KBM-7 (cell line): ENCODE data around the gene EFEMP1.
"Not testable (repeated sequence)": the region's sequence is repeated elsewhere in the genome, so short reads cannot be mapped to it uniquely, and the experiment has no call there.

ENCODE experiments used
- DNase-seq: peaks from one replicate; pipeline ENCODE4 v3.0.0-alpha.2; 2015
- in situ Hi-C: fragments of 300-500 bp; cut with MboI; formaldehyde crosslinking; loops from 2 replicates; pipeline ENCODE4 v1.14.3; 2020; ENCODE audit warnings: low sequenced_read_pairs, low pct_unique_long_range_greater_than_20kb, mixed read lengths

EFEMP1 gene

DNA sequence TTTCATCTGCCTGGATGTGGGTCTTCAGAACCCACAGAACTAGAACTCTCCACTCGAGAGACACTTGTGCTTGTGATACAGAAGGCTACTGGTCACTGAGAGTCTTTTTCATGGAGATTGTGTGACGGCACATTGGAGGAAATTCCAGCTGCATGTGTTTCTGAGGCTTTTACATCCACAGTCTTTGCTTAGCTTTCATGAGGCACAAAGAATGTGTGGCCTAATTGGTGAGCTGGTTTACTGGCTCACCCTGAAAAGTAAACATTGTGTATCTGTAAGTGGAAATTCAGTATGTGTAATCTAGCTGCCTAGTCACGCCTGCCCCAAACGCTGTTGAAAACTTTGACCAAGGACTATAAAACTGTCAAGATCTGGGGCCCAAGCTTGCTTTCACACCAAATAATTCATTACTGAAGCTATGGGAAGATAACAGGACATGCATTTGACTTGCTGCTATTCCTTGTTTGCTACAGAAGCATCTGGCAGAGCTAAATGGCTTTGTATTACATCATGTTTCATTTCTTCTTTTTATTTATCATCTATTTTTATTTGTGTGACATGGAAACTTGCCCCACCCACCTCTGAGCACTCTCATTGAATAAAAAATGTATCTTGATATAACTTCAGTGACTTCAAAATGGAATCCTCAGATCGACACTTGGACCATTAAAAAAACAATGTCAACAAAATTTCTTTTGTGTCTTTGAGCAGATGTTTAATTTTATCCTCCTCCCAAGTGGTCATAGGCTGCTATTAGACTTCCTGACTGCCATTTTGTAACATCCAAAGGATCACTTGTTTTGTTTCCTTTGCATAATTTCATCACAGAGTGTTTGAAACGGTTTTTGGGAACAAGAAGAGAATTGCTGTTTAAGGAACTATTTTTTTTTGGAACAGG is 80.2 kb downstream of the EFEMP1 start:
- in situ Hi-C loops = no loop called here
- DNase-seq = no peak

DNA sequence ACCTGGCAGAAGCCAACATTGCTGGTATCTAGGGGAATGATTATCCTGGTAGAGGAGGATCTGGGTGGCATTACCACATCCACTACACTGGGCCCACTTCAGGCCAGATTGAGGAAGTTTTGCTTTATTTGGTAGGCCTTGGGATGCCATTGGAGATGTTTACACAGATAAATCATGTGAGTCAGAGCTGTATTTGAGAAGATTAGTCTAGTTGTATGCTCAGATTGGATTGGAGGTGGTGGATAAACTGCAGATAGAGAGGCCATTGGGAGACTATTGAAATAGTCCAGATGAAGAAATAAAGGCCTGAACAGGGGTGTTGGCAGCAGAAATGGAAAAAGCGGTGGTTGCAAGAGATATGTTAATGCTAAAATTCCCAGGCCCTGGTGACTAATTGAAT is 81.5 kb downstream of the EFEMP1 start:
- DNase-seq = no peak
- in situ Hi-C loops = no loop called here

DNA sequence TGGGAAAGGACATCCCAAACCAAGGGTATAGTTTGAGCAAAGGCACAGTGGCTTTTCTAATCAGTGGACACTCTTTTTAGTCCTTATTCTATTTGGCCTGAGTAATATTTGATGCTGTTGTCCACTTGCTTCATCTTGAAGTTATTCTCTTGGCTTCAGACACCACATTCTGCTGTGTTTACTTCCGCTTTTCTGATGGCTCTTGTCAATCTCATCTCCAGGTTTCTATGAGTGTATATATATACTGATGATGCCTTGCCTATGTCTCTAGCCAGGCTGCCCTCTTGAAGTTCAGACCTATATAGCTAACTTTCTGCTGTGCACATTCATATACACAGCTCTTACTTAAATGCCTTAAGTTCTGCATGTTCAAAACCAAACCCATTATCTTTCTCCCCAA is 83.1 kb downstream of the EFEMP1 start:
- no peak for DNase-seq

DNA sequence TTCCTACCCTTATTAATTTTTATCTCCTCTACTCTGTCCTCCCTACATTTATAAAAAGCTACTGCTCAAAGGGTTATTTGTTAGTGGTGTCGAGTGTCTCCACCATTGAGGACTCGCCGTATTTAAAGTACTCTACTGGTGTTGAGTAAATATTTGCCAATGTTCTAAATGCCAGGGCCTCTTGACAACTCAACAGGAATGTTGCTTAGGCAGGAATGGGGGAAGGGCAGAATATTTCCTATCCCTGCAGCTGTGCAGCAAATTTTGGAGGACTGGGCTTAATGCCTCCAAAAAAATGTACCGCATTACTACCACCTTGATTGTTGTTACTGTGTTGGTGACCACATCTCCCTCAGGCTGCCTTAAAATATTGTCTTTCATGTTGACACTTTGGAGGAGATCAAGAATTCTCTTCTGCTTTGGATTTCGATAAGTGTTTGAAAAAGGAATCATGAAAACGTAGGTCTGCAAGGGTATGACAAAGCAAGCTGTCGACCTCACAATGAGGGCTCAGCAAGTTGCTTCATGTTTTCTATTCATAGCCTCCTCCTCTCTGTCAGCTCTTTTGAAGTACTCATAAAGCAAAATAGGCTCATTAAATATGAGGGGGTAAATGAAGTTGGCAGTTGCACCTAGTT is 84.3 kb downstream of the EFEMP1 start:
- in situ Hi-C loops = no loop called here
- no peak for DNase-seq

More for the DNA sequence above, 83.1 kb downstream of the EFEMP1 start:
- in situ Hi-C loops = no loop called here

DNA sequence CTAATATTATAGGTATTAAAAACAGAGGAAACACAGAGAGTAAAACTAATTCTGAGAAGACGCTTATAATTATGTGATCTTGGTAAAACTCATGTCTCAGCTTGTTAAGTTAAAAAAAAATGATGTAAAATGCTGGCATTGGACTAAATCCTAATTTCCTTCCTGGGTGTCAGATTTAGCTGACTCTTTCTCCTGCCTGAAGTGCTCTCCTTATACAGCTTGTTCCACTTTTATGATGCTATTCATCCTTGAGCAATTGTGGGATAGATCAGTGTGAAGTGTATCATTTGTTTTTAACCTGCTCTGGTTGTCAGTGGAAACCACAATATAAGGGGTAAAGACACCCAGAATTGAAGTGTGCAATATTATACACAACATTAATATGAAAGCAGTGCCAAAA is 84.9 kb downstream of the EFEMP1 start:
- DNase-seq = no peak
- in situ Hi-C loops = no loop called here

DNA sequence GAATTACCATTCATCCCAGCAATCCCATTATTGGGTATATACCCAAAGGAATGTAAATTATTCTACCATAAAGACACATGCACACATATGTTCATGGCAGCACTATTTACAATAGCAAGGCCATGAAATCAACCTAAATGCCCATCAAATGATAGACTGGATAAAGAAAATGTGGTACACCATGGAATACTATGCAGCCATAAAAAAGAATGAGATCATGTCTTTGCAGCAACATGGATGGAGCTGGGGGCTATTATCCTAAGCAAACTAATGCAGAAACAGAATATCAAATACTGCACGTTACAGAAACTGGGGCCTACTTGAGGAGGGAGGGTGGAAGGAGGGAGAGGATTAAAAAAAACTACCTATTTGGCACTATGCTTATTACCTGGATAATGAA is 85.5 kb downstream of the EFEMP1 start:
- in situ Hi-C loops, DNase-seq: not testable (repeated sequence)

DNA sequence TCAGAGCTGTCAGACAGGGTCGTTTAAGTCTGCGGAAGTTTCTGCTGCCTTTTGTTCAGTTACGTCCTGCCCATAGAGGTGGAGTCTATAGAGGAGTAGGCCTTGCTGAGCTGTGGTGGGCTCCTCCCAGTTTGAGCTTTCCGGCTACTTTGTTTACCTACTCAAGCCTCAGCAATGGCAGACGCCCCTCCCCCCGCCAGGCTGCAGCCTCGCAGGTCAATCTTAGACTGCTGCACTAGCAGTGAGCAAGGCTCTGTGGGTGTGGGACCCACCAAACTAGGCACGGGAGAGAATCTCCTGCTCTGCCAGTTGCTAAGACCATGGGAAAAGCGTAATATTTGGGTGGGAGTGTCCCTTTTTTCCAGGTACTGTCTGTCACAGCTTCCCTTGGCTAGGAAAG is 86.5 kb downstream of the EFEMP1 start:
- in situ Hi-C loops = no loop called here
- DNase-seq = no peak

DNA sequence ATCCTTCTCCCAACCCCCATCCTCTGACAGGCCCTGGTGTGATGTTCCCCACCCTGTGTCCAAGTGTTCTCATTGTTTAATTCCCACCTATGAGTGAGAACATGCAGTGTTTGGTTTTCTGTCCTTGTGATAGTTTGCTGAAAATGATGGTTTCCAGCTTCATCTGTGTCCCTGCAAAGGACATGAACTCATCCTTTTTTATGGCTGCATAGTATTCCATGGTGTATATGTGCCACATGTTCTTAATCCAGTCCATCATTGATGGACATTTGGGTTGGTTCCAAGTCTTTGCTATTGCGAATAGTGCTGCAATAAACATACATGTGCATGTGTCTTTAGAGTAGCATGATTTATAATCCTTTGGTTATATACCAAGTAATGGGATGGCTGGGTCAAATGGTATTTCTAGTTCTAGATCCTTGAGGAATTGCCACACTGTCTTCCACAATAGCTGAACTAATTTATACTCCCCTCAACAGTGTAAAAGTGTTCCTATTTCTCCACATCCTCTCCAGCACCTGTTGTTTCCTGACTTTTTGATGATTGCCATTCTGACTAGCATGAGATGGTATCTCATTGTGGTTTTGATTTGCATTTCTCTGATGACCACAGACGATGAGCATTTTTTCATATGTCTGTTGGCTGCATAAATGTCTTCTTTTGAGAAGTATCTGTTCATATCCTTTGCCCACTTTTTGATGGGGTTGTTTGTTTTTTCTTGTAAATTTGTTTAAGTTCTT is 91.7 kb downstream of the EFEMP1 start:
- in situ Hi-C loops, DNase-seq: not testable (repeated sequence)

DNA sequence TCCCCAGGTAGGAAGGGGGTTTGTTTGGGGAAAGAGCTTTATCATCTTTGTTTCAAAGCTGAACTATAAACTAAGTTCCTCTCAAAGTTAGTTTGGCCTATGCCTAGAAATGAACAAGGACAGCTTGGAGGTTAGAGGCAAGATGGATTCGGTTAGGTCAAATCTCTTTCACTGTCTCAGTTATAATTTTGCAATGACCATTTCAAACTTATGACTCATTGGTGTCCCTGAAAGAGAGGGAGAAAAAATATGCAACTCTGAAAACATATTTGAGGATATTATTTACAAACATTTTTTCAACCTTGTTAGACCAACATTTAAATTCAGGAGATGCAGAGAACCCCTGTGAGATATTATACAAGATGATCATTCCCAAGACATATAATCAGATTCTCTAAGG is 95.7 kb downstream of the EFEMP1 start:
- in situ Hi-C loops = no loop called here
- no peak for DNase-seq

DNA sequence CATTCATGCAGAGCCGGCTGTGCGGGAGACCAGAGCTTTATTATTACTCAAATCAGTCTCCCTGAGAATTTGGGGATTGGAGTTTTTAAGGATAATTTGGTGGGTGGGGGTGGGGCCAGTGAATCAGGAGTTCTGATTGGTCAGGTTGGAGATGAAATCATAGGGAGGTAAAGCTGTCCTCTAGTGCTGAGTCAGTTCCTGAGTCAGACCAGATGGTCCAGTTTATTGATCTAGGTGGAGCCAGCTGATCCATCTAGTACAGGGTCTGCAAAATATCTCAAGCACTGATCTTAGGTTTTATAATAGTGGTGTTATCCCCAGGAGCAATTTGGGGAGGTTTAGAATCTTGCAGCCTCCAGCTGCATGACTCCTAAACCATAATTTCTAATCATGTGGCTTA is 96.2 kb downstream of the EFEMP1 start:
- DNase-seq, in situ Hi-C loops: not testable (repeated sequence)

DNA sequence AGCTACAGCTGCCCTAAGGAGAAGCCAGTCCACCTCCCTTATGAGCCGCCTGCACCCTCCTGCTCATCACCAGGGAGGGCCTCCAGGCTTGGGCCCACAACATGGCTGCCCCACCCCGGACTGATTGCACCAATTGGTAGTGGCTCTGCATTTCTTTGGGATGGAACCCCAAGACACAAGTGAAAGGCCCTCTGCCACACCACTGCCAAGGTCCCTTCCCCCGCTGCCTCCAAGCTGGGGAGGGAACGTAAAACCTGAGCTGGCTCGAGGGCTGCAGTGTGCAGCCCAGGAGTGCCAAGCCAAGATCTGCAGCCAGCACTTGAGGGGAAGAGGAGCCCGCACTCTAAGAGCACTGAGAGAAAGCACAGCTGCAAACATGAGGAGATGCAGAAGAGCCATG is 97.3 kb downstream of the EFEMP1 start:
- no peak for DNase-seq
- in situ Hi-C loops = no loop called here

DNA sequence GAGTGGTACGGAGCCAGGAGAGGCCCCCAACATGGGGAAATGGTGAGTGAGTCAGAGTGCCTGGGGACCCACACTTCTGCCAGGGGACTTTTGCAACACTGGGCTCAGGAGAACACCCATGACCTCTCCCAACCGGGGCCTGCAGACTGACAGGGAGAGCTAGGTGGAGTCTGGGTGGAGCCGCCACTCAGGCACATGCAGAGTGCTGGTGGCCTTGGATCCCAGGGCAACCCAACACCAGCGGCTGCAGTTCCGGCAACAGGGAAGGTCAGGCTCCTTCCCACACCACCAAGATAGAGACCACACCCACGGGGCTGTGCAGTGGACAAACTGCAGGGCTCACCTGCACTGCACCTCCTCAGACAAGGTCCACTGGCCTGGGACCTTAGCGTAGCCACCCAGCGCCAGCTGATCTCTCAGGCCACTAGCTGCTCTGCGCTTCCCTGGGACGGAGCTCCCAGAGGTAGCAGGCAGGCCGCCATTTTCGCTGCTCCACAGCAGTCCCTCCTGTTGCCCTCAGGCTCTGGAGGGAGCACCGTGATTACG is 99.0 kb downstream of the EFEMP1 start:
- DNase-seq = no peak
- in situ Hi-C loops = no loop called here
